Brain microvascular endothelial cell (primary cell): ENCODE measurements around the gene ETFRF1.

Source experiments
- DNase-seq: peaks from one replicate; pipeline ENCODE4 v3.0.0-alpha.2; 2020
- H3K27ac ChIP-seq: fragments of 250-450 bp; sonication (Bioruptor Pico); 2 replicates; pipeline ENCODE4 v1.5.1; 2020; ENCODE audit warnings: mild to moderate bottlenecking, moderate library complexity
- H3K27me3 ChIP-seq: fragments of 250-450 bp; sonication (Bioruptor Pico); replicated peaks from 2 replicates; pipeline ENCODE4 v1.5.1; 2020; ENCODE audit warnings: mild to moderate bottlenecking
- H3K36me3 ChIP-seq: fragments of 250-450 bp; sonication (Bioruptor Pico); replicated peaks from 2 replicates; pipeline ENCODE4 v1.5.1; 2020; ENCODE audit warnings: mild to moderate bottlenecking
- H3K4me3 ChIP-seq: 2 replicates; pipeline ENCODE4 v1.5.1; 2011; ENCODE audit warnings: low read depth, mild to moderate bottlenecking, control low read depth, low read length, moderate library complexity
- CTCF ChIP-seq: IDR thresholded peaks from 2 replicates; pipeline ENCODE4 v1.5.1; 2011; ENCODE audit warnings: low read depth, mild to moderate bottlenecking, moderate library complexity, low read length, control low read depth, inconsistent platforms; ENCODE audit errors: missing control alignments
- in situ Hi-C: cut with HindIII; loops from 2 replicates; pipeline ENCODE4 v1.10.0; 2017; ENCODE audit warnings: low sequenced_read_pairs, low pct_ligation_motif_present

Gene ETFRF1

GRCh38 chr12:25245491-25245890 is 50.5 kb downstream of the ETFRF1 start:
- TF ChIP-seq CTCF: no peak

GRCh38 chr12:25248137-25248536 is 53.1 kb downstream of the ETFRF1 start:
- no peak for DNase-seq
- no peak overlapping the region for H3K4me3 ChIP-seq
- H3K36me3 ChIP-seq: no peaks in the 10 kb centered on the region
- in situ Hi-C loops: no loop called here
- H3K27ac ChIP-seq: no peak overlapping the region
- no peaks in the 10 kb centered on the region for H3K27me3 ChIP-seq
- TF ChIP-seq CTCF: no peak

More at GRCh38 chr12:25245491-25245890, 50.5 kb downstream of the ETFRF1 start:
- Histone ChIP-seq H3K36me3 (no peaks in the 10 kb centered on the region), H3K4me3 (no peak overlapping the region), H3K27me3 (no peaks in the 10 kb centered on the region), H3K27ac (no peak overlapping the region)
- in situ Hi-C loops: no loop called here
- no peak for DNase-seq

GRCh38 chr12:25248732-25249131 is 53.7 kb downstream of the ETFRF1 start:
- no peak overlapping the region for H3K4me3 ChIP-seq
- no peak for TF ChIP-seq CTCF
- no peaks in the 10 kb centered on the region for H3K27me3 ChIP-seq
- in situ Hi-C loops: no loop called here
- DNase-seq: no peak
- H3K27ac ChIP-seq: no peak overlapping the region
- H3K36me3 ChIP-seq: no peaks in the 10 kb centered on the region

GRCh38 chr12:25249931-25250738 is 55.1 kb downstream of the ETFRF1 start:
- TF ChIP-seq CTCF: no peak
- in situ Hi-C loops: no loop called here
- H3K4me3 ChIP-seq: peak overlapping the region; percentile 83
- no peaks in the 10 kb centered on the region for H3K27me3 ChIP-seq
- H3K27ac ChIP-seq: peak overlapping the region; percentile 70
- no peaks in the 10 kb centered on the region for H3K36me3 ChIP-seq
- DNase-seq: no peak

- in situ Hi-C loops: no loop called here
- Histone ChIP-seq H3K4me3 (peak within 1 kb of the TSS; percentile 83), H3K27ac (peak within 1 kb of the TSS; percentile 70), H3K36me3 (no peaks in the 10 kb centered on the region), H3K27me3 (no peaks in the 10 kb centered on the region)
- DNase-seq: peak; percentile 95
- TF ChIP-seq CTCF: no peak
These were observed 56.0 kb downstream of the ETFRF1 start, which contains the start of gene KRAS for GRCh38 chr12:25250744-25251730. TSS of gene KRAS (minus strand) at chr12:25250929.
